ENCODE results near the gene CASP7.

Gene CASP7

DNA sequence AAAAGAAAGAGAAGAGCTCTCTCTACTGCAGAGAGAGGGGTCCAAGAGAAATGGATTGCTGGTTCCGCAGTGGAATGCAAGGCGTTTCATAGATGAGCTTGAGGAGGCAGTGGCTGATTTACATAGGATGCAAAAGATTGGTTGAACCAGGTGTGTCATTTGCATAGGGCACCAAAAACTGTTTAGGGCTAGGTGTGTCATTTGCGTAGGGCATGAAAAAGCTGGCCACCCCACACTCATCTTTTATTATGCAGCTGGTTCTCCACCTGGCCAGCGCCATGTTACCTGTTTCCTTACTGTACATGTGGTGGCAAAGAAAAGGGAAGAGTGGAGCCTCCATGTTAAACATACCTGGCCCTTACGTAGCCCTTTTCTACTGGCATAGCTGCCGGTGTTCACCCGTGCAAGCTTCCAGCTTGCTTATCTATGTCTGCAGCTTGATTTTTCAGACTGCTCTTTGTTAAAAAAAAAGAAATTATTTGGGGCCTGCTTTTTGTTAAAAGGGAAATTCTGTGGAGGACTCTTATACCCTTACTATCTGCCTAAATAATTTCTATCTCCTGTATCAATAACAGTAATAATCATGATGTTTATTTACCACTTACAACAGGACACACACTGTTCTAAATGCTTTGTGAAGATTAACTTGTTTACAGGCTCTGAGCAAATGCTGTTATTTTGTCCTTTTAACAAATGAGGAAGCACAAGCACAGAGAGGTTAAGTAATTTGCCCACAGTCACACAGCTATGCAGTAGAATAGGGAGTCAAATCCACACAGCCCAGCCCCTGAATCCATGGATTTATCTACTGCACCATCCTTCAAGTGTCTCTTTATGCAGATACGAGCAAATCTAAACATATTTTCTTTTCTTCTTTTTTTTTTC lies 33.3 kb downstream of the CASP7 start:
- DNase-seq (ENCODE audit: low read depth): no peak

- DNase-seq (ENCODE audit: low read depth): no peak
Measured at GRCh38 chr10:113713640-113713982, 33.9 kb downstream of the CASP7 start.

- no peak for DNase-seq (ENCODE audit: low read depth)
Measured at GRCh38 chr10:113716109-113716910, 36.6 kb downstream of the CASP7 start.

GRCh38 chr10:113718969-113719822 lies 39.5 kb downstream of the CASP7 start:
- DNase-seq (ENCODE audit: low read depth): no peak

DNA sequence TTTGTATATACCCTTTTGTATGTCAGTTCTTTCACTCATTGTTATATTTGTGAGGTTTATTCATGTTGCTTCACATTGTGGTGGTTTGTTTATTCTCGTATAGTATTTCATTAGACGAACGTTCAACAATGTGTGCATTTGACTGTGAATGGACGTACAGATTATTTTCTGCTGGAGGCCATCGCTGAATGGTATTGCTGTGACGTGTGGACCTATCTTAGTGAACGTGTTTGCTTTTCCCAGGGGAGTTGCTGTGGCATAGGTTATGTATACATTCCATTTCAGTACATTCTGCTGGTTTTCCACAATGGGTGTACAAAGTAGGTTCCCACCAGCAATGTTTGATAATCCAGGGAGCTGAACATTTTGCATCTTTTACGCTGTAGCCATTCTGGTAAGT lies 40.7 kb downstream of the CASP7 start:
- DNase-seq (ENCODE audit: low read depth): no peak

DNA sequence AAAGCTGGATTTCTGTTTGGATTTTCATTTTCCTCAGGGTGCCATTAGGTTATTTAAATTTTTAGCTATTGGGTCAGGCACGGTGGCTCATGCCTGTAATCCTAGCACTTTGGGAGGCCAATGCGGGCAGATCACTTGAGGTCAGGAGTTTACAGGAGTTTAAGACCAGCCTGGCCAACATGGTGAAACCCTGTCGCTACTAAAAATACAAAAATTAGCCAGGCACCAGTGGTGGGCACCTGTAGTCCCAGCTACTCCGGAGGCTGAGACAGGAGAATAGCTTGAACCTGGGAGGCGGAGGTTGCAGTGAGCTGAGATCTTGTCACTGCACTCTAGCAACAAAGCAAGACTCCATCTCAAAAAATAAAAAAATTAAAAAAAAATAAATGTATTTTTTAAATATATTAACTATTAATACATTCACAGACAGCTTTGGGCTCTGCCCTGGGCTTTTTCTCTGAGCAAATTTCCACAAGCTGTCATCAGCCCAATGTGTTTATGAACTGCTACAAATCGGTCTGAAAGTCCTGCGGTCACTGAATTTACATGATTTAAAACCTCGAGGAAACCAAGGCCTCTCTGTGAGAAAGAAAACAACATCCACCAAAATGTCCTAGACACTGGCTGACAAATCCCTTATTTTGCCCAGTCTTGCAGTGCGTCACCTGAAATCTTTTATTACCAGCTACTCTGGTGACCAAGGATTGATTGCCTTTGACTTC lies 52.6 kb downstream of the CASP7 start:
- DNase-seq (ENCODE audit: low read depth): no peak

DNA sequence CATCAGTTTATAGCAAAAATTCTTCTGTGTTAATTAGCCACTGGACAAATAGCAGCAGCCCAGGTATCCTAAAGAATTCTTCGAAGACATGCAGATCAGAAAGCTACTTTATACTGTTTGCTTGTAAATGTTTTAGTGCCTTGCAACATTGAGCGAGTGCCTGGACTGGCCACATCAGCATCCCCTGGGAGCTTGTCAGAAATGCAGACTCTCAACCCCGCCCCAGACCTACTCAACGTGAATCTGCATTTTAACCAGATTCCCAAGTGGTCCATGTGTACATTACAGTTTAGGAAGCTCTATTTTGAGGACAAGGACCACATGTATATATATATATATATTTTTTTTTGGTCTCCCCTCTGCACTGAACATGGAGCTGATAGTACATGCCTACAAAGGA lies 53.3 kb downstream of the CASP7 start:
- DNase-seq (ENCODE audit: low read depth): no peak

- no peak for DNase-seq (ENCODE audit: low read depth)
Measured at GRCh38 chr10:113733635-113734034, 53.9 kb downstream of the CASP7 start.

DNA sequence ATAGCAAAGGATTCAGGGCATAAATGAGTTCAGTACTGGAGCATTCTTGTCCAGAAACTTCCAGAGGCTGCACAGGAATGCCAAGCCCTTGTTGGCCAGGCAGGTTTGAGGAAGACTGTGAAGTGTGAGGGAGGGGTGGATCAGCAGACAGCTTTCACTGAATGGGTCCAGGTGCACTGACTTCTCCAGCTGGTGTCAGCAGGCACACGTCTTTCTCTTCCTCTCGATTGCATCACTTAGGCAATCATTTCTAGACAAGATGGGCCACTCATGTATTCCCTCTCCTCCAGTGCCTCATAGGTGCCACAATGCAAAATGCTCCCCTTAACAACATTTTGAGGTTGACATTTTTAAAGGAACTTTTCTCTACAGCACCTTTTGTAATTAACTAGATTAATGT lies 56.2 kb downstream of the CASP7 start:
- DNase-seq (ENCODE audit: low read depth): no peak

DNA sequence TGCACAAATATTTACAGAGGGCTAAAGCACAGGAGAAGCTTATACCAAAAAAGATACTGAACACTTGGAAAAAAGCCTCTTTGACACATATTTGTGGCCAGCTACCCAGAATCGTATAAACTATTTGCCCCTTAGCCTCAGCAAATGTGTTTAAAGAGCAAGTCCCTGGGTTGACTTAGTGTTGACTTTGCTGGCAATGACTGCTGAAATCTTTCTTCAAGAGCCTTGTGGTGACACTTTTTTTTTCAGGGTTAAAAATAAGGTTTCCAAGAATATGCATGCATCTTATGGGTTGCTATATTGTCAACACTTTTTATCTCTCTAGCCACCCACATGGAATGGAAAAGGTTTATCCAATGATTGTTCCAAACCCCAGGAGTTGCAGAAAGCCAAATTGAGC lies 56.9 kb downstream of the CASP7 start:
- DNase-seq (ENCODE audit: low read depth): no peak

DNA sequence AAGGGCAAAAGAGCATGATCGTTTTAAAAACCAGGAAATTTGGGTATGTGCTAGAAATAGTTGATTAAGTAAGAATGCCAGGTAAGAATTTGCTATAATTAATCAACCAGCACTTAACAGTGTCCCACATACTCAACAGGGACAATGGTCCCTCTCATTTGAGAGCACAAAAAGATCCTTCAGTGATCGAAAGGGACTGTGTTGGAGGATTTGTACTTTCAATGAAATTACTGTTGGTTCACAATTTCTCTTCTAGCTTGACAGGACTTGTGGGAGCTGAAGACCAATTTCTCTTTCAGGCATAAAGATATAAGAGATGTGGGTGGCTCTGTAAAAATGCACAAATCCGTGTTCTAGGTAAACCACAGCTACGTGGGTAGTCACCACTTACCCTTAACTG lies 59.3 kb downstream of the CASP7 start:
- DNase-seq (ENCODE audit: low read depth): no peak

GRCh38 chr10:113739577-113739976 lies 59.9 kb downstream of the CASP7 start:
- DNase-seq (ENCODE audit: low read depth): no peak

- DNase-seq (ENCODE audit: low read depth): no peak
Measured at GRCh38 chr10:113740850-113741249, 61.1 kb downstream of the CASP7 start.

DNA sequence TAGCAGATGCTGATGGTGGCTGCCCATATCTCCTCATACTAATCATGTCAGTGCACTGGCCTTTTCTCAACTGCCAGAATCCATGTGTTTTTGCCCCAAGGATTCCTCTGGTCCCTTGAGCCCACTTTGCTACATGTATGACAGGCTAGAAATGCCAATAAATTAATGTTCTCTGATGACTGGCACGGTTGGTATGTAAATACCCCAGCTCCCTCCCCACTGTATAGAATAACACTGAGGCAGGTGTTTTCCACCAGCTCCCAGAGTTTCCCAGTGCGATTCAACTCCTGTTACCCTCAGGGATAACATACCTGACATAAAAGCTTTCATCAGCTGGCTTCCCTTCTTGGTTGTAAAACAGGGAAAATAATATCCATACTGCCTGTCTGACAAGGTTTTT lies 62.8 kb downstream of the CASP7 start:
- no peak for DNase-seq (ENCODE audit: low read depth)

DNA sequence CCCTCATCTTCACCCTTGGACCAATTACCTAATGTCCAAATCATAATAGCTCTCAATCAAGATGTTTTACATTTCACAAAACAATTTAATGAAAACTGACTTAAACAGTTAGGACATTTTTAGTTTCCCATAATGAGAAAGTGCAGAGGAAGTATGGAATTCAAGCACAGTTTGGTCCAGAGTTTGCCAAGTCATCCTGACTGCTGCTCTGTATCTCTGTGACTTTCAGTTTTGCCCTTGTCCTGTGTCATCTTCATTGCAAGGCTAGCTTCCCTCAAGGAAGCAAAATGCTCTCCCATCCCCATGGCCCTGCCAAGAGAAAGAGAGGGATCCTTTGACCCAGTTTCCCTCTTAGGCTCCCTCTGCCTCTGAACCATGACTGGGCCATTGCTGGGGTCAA lies 63.9 kb downstream of the CASP7 start:
- no peak for DNase-seq (ENCODE audit: low read depth)

DNA sequence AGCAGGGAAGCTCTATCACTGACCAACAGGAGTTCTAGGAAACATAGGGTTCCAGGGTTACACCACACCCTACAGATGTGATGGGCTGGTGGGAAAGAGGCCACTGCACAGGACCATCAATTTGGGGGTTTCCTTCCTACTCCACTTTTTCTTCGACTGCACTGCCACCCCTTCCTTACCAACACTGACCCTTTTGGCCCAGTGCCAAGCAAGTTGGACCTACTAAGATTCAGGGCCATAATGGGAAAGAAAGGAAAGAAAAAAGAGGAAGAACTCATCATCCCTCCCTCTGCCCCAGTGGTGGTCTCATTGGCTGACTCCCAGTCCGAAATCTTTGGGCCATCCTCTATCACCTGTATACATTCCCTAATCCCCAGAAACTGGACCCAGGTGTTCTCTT lies 65.7 kb downstream of the CASP7 start:
- no peak for DNase-seq (ENCODE audit: low read depth)

- DNase-seq (ENCODE audit: low read depth): no peak
Measured at GRCh38 chr10:113746217-113746957, 66.7 kb downstream of the CASP7 start.

DNA sequence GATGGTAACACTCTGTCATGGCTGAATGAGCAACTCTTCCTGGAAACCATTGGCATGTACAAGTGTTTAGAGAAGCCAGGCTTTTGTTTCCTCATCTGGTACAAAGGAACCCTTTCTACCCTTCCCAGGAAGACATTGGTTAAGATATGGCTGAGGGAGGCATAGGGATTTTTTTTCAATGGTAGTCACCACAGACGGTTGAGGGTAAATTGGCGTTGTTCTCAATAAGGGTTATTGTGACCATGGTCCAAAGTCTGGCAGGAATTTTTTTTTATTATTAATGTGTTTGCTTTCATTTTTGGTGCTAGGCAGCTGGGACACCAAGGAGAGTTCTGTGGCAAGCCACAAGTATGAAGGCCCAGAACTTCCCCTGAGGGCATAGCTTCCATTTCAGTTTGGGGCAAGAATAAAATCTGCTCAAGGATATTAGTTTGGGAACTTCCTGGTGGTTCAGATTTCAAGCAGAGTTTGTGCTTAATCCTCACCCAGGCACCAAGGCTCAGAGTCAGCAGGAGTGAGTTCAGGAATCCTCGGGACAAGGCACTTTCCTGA lies 71.5 kb downstream of the CASP7 start, which contains the start of gene PLEKHS1:
Gene PLEKHS1 (plus strand): TSS at position 502 of the 552 bp plus-strand sequence. CDS start 3,596 bp downstream, outside the sequence.
- DNase-seq (ENCODE audit: low read depth): no peak

GRCh38 chr10:113752553-113752952 lies 72.8 kb downstream of the CASP7 start:
- DNase-seq (ENCODE audit: low read depth): no peak

DNA sequence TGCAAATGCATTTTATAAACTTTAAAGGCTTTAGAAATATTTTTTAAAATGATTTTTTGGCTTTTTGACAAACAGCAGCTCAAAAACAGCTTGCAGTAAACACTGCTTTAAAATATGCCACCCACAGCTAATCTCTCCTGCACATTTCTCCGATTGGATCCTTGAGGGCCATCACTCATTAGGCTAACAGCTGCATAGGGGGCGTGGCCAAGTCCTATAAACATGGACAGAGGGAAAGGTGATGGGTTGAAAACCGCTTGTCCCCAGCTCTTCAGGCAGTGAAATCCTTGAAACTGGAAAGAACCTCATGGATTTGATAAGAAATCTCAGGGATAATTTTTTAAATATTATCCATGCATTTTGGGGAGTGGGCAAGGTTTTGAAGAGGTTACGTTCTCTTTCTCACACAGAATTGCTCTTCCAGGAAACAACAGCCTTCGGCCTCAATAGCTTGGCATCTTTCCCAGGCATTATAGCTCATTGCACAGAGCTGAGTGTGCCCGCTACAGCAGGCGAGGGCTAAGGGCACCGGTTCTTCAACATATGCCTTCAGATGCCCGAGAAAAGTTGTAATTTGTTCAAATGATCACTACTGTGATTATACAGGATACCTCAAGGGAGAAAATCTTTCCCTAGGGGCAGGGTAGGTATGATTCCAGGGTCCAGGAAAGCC lies 73.4 kb downstream of the CASP7 start:
- no peak for DNase-seq (ENCODE audit: low read depth)

All from stimulated activated CD8-positive, alpha-beta memory T cell treated with anti-CD3 and anti-CD28 coated beads, Interleukin-4, amount 100 ng/mL, for 24 hours (primary cell).